Measurements from ENCODE around the gene PROSER3.

DNA sequence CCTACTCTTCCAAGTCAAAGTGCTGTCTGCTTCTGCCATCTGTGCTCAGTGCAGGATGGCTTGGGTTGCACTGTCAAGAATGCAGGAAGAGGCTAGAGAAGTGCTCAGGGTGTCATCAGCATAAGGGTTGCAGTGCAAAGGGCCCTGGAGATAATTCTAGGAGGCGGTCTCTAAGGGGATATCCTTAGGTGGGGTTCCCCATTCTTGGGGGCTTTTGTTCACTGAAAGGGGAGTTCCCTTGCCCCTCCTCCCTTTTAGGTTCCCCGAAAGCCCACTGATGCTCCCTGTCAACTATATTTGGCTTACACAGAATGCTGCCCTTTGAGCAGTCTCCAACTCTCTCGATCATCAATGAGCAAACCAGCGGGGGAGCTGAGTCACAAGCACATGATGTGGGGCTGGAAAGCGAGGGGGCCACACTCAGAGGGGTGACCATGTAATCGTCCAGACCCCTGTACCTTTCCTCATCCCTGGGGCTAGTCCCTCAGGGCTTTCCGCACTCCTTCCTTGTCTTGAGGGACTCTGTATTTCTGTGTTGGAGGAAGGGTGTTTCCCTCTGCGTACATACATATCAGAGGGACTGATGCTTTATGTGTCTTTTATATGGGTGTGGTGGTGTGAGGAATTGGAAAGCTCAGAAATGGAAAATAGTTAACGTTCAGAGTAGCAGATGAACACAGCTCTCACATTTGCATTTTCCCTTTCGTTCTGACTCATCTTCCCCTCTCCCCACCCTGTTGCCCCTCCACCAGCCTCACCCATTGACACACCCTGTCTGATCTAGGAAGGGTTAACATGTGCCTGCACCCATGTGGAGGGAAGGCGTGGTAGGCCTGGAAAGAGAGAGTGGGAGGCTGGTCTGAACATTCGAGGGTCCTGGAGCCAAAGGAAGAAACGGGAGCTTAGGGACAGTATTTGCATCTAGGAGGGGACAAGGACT is 46.9 kb upstream of the PROSER3 start:
- TF ChIP-seq SUZ12 (IDR thresholded peaks at IDR 0.05) = no peak
- no peak for TF ChIP-seq SP1 (IDR thresholded peaks at IDR 0.05)
- TF ChIP-seq ELF4 (IDR thresholded peaks at IDR 0.05) = no peak
- TF ChIP-seq NFRKB (IDR thresholded peaks at IDR 0.05) = no peak
- no peak for TF ChIP-seq HDGF (IDR thresholded peaks at IDR 0.05; ENCODE audit: borderline replicate concordance)
- no peak for TF ChIP-seq ZNF384 (IDR thresholded peaks at IDR 0.05)
- no peak for TF ChIP-seq FOXK2 (IDR thresholded peaks at IDR 0.05)
- no peak for TF ChIP-seq ARNT (IDR thresholded peaks at IDR 0.05)
- TF ChIP-seq FOXM1 (IDR thresholded peaks at IDR 0.05; ENCODE audit: borderline replicate concordance) = no peak
- TF ChIP-seq LEF1 (IDR thresholded peaks at IDR 0.05; ENCODE audit: borderline replicate concordance) = no peak
- no peak for TF ChIP-seq L3MBTL2 (conservative IDR thresholded peaks at IDR 0.05)
- no peak for TF ChIP-seq FOXA1 (IDR thresholded peaks at IDR 0.05)
- TF ChIP-seq, protein P1, sequence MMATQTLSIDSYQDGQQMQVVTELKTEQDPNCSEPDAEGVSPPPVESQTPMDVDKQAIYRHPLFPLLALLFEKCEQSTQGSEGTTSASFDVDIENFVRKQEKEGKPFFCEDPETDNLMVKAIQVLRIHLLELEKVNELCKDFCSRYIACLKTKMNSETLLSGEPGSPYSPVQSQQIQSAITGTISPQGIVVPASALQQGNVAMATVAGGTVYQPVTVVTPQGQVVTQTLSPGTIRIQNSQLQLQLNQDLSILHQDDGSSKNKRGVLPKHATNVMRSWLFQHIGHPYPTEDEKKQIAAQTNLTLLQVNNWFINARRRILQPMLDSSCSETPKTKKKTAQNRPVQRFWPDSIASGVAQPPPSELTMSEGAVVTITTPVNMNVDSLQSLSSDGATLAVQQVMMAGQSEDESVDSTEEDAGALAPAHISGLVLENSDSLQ (IDR thresholded peaks at IDR 0.05) = no peak
